GM06990 (cell line): Measurements from ENCODE around the gene INTS2.

Experiments
- DNase-seq: peaks from one replicate; pipeline ENCODE4 v3.0.0-alpha.2; 2011; ENCODE audit not compliant: insufficient read length; ENCODE audit errors: extremely low read depth
- H3K27me3 ChIP-seq: replicated peaks from 2 replicates; pipeline ENCODE4 v1.6.0; 2011; ENCODE audit warnings: low read length; ENCODE audit not compliant: control insufficient read depth, insufficient read depth
- H3K36me3 ChIP-seq: 2 replicates; pipeline ENCODE4 v1.5.1; 2011; ENCODE audit warnings: low read length; ENCODE audit not compliant: control insufficient read depth, insufficient read depth
- H3K4me3 ChIP-seq: replicated peaks from 2 replicates; pipeline ENCODE4 v1.5.1; 2011; ENCODE audit warnings: low read depth, mild to moderate bottlenecking, control low read depth, low read length
- TF ChIP-seq, protein P1 (sequence below): IDR thresholded peaks from 2 replicates; pipeline ENCODE4 v1.5.1; 2011; ENCODE audit warnings: low read length, control low read depth, mild to moderate bottlenecking, inconsistent platforms; ENCODE audit not compliant: insufficient read depth, poor library complexity, severe bottlenecking

The INTS2 gene

DNA sequence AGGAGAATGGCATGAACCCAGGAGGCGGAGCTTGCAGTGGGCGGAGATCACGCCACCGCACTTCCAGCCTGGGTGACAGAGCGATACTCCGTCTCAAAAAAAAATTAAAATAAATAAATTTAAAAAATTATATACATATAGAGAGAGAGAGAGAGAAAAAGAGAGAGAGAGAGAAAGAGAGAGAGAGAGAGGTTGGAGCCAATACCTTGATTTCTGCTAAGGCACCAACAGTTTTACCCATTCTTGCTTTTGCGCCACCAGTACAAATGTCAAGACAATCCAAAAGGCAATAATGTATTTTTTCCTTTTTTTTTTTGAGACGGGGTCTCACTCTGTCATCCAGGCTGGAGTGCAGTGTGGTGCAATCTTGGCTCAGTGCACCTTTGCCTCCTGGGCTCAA is 81.7 kb downstream of the INTS2 start:
- TF ChIP-seq, protein P1, sequence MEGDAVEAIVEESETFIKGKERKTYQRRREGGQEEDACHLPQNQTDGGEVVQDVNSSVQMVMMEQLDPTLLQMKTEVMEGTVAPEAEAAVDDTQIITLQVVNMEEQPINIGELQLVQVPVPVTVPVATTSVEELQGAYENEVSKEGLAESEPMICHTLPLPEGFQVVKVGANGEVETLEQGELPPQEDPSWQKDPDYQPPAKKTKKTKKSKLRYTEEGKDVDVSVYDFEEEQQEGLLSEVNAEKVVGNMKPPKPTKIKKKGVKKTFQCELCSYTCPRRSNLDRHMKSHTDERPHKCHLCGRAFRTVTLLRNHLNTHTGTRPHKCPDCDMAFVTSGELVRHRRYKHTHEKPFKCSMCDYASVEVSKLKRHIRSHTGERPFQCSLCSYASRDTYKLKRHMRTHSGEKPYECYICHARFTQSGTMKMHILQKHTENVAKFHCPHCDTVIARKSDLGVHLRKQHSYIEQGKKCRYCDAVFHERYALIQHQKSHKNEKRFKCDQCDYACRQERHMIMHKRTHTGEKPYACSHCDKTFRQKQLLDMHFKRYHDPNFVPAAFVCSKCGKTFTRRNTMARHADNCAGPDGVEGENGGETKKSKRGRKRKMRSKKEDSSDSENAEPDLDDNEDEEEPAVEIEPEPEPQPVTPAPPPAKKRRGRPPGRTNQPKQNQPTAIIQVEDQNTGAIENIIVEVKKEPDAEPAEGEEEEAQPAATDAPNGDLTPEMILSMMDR = no peak
- no peak for DNase-seq
- peaks cover 3% of the 10 kb centered on the region for H3K36me3 ChIP-seq
- no peaks in the 10 kb centered on the region for H3K27me3 ChIP-seq
- H3K4me3 ChIP-seq = no peak overlapping the region

DNA sequence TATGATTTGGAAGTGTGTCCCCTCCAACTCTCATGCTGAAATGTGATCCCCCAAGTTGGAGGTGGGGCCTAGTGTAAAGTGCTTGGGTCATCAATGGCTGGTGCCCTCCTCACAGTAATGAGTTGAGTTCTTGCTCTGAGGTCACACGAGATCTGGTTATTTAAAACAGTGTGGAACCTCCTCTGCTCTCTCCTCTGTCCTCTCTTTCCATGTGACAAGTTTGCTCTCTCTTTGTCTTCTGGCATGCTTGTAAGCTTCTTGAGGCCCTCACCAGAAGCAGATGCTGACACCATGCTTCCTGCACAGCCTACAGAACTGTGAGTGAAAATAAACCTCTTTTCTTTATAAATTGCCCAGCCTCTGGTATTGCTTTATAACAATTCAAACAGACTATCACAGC is 84.3 kb downstream of the INTS2 start:
- TF ChIP-seq, protein P1 = no peak
- no peak for DNase-seq
- Histone ChIP-seq H3K27me3 (no peaks in the 10 kb centered on the region), H3K4me3 (no peak overlapping the region), H3K36me3 (peaks cover 3% of the 10 kb centered on the region)

DNA sequence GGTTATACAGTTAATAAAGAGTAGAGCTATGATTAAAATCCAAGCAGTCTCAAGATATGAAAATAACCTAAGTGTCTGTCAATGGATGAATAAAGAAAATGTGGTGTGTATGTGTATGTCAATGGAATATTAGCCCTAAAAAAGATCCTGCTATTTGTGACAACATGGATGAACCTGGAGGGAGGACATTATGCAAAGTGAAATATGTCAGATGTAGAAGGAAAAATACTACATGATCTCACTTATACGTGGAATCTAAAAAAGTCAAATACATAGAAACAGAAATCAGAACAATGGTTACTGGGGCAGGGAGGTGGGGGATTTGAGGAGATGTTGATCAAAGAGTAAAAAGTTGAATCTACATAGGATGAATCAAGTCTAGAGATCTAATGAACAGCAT is 84.9 kb downstream of the INTS2 start:
- H3K36me3 ChIP-seq = peaks cover 3% of the 10 kb centered on the region
- no peaks in the 10 kb centered on the region for H3K27me3 ChIP-seq
- no peak for DNase-seq
- no peak overlapping the region for H3K4me3 ChIP-seq
- TF ChIP-seq, protein P1 = no peak

DNA sequence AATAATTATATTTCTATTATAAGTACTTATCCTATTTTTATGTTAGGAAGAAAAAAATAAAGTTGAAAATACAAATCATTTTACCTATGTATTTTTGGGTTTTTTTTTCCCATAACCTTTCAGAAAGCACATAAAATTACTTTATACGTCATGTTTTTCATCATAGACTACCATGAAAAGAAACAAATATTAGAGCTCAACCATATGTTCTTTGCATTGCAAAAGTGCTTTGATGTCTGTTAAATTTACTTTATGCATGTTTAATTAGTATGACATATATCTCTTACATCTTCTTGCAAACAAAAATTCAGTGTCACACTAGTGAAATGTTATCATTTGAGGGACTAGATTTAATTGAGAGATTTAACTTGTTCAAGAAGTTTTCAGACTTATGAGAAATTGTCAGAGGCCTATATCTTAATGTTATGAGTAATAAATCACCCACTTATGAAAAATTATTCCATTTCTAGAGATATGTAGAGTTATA is 88.4 kb downstream of the INTS2 start:
- DNase-seq = no peak
- peaks cover 3% of the 10 kb centered on the region; the same call in 1 of the 2 replicates for H3K36me3 ChIP-seq
- no peaks in the 10 kb centered on the region for H3K27me3 ChIP-seq
- no peak overlapping the region for H3K4me3 ChIP-seq
- TF ChIP-seq, protein P1 = no peak

DNA sequence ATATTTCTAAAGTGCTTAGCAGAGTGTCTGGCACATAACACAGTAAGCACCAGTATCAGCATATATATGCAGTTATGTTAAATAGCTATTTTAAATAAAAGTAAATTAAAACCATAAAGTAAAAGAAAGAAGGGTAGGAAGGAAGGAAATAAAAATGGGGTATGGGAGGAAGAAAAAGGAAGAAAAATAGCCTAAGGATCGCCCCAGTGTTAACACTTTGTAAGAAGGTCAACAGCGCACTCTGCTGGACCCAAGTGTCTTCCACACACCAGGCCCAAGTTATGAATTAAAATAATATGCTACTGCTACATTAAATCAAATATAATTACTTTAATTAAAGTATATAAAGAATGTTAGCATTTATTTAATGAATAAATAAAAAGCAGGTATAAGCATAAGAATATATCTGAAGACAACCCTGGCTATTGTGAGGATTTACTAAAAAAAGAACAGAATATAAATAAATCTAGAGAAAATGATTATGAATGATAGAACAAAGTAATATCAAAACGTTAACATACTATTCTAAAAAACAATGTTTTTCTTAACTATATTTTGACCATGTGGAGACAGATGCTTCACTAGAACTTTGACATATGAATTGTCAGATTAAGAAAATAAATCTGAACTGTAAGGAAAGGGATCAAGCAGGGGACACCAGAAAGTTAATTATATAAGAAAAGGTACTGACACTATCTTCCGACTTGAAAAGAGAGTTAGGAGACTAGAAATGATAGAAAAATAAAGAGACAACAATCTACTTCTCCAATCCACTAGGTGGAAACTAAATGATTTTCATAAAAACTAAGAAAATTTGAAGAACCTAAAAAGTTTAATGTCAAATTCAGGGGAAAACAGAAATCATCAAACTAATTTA is 90.4 kb downstream of the INTS2 start:
- no peak for DNase-seq
- Histone ChIP-seq H3K36me3 (no peaks in the 10 kb centered on the region), H3K4me3 (no peak overlapping the region), H3K27me3 (no peaks in the 10 kb centered on the region)
- TF ChIP-seq, protein P1 = peak; percentile 80
